ENCODE data around the gene LSM11. TPM values are rescaled to one million over a fixed set of nuclear protein-coding genes. Genes with fewer than 3 reads are reported as not detected.

The LSM11 gene
- total RNA-seq, 1 donor from 2014 or later, result 5.6 TPM

DNA sequence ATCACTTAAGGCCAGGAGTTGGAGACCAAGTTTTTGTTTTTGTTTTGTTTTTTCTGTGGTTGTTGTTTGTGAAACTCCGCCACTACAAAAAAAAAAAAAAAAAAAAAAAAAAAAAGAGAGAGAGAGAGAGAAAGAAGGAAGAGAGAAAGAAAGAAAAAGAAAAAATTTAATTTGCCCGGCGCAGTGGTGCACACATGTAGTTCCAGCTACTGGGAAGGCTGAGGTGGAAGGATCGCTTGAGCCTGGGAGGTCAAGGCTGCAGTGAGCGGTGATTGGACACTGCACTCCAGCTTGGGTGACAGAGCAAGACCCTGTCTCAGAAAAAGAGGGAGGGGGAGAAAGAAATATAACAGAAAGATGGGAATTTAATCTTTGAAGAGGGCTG lies 11.4 kb upstream of the LSM11 start:
- H3K9me3 Mint-ChIP-seq, result peaks cover 4% of the 10 kb centered on the region
- no peak for DNase-seq (ENCODE audit: low spot score in 2 of 2, unreplicated experiment in 2 of 2)
- peaks cover 8% of the 10 kb centered on the region for H3K4me1 Mint-ChIP-seq
- TF ChIP-seq, protein P1, sequence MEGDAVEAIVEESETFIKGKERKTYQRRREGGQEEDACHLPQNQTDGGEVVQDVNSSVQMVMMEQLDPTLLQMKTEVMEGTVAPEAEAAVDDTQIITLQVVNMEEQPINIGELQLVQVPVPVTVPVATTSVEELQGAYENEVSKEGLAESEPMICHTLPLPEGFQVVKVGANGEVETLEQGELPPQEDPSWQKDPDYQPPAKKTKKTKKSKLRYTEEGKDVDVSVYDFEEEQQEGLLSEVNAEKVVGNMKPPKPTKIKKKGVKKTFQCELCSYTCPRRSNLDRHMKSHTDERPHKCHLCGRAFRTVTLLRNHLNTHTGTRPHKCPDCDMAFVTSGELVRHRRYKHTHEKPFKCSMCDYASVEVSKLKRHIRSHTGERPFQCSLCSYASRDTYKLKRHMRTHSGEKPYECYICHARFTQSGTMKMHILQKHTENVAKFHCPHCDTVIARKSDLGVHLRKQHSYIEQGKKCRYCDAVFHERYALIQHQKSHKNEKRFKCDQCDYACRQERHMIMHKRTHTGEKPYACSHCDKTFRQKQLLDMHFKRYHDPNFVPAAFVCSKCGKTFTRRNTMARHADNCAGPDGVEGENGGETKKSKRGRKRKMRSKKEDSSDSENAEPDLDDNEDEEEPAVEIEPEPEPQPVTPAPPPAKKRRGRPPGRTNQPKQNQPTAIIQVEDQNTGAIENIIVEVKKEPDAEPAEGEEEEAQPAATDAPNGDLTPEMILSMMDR (IDR thresholded peaks at IDR 0.05; ENCODE audit: unreplicated experiment), result no peak
- H3K4me3 Mint-ChIP-seq, result peak overlapping the region; percentile 93
- H3K36me3 Mint-ChIP-seq, result peaks cover 7% of the 10 kb centered on the region
- H3K27me3 Mint-ChIP-seq (ENCODE audit: low read depth), result no peaks in the 10 kb centered on the region
- H3K27ac Mint-ChIP-seq, result peak overlapping the region; percentile 99

DNA sequence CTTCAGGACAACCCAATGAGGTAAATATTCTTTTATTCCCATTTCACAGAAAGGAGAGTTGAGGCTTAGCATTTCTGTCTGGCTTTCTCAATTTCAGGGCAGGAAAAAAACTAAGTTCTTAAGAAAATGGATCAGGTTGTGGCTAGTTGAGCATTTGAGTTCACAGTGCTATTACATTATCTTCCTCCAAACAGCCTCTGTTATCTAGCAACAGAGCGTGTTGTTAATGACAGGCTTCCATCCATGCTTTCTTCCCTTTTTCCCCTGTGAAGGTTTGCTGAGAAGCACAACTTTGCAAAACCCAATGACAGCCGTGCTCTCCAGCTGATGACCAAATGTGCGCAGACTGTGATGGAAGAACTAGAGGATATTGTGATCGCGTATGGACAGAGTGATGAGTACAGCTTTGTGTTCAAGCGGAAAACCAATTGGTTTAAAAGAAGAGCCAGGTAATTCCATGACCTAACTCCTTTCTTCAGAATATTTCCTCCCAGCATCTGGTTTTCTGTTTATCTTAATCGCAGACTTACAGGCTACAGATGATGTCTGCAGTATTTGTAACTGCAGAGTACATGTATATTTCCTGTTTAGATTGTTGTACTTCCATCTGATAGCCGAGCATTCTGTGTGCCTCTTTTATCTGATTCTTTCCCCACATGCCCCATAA lies 10.8 kb upstream of the LSM11 start:
- TF ChIP-seq, protein P1 (IDR thresholded peaks at IDR 0.05; ENCODE audit: unreplicated experiment), result no peak
- no peak for DNase-seq (ENCODE audit: low spot score in 2 of 2, unreplicated experiment in 2 of 2)
- Mint-ChIP-seq H3K27ac (peak overlapping the region; percentile 40), H3K4me3 (peak overlapping the region; percentile 44), H3K36me3 (peaks cover 9% of the 10 kb centered on the region), H3K27me3 (ENCODE audit: low read depth) (no peaks in the 10 kb centered on the region), H3K4me1 (peaks cover 8% of the 10 kb centered on the region), H3K9me3 (peaks cover 4% of the 10 kb centered on the region)

DNA sequence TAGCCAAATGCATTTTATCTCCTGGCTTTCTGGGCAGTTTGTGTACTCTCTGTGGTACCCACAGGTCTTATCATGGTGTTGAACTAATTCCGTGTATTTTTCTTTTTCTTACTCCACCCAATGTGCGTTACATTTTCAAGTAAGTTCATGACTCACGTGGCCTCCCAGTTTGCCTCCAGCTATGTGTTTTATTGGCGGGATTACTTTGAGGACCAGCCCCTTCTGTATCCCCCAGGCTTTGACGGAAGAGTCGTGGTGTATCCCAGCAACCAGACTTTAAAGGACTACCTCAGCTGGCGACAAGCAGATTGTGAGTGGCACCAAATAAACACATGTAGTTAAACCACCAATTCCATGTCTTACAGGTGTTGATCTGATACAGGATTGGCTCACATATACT lies 9.1 kb upstream of the LSM11 start:
- no peak overlapping the region for H3K4me3 Mint-ChIP-seq
- TF ChIP-seq, protein P1 (IDR thresholded peaks at IDR 0.05; ENCODE audit: unreplicated experiment), result no peak
- H3K27ac Mint-ChIP-seq, result no peak overlapping the region
- H3K9me3 Mint-ChIP-seq, result no peaks in the 10 kb centered on the region
- H3K36me3 Mint-ChIP-seq, result peaks cover 14% of the 10 kb centered on the region
- no peak for DNase-seq (ENCODE audit: low spot score in 2 of 2, unreplicated experiment in 2 of 2)
- H3K27me3 Mint-ChIP-seq (ENCODE audit: low read depth), result no peaks in the 10 kb centered on the region
- H3K4me1 Mint-ChIP-seq, result peaks cover 8% of the 10 kb centered on the region

DNA sequence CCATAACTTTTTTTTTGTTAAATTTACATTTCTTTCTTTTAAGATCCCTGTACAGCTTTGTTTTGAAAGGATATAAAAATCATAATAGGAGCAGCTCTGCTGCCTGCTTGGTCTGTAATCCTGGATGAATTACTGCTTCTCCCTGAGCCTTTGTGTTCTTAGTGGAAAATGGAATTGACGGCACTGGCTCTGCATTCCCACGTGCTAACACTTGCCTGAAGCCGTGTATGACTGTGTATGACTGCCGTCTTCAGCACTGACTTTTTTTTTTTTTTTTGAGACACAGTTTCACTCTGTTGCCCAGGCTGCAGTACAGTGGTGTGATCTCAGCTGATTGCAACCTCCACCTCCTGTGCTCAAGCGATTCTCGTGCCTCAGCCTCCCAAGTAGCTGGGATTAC lies 7.5 kb upstream of the LSM11 start:
- no peak for DNase-seq (ENCODE audit: low spot score in 2 of 2, unreplicated experiment in 2 of 2)
- H3K36me3 Mint-ChIP-seq, result peaks cover 14% of the 10 kb centered on the region
- no peak overlapping the region for H3K4me3 Mint-ChIP-seq
- peaks cover 8% of the 10 kb centered on the region for H3K4me1 Mint-ChIP-seq
- no peak overlapping the region for H3K27ac Mint-ChIP-seq
- H3K9me3 Mint-ChIP-seq, result no peaks in the 10 kb centered on the region
- H3K27me3 Mint-ChIP-seq (ENCODE audit: low read depth), result no peaks in the 10 kb centered on the region
- TF ChIP-seq, protein P1 (IDR thresholded peaks at IDR 0.05; ENCODE audit: unreplicated experiment), result no peak

DNA sequence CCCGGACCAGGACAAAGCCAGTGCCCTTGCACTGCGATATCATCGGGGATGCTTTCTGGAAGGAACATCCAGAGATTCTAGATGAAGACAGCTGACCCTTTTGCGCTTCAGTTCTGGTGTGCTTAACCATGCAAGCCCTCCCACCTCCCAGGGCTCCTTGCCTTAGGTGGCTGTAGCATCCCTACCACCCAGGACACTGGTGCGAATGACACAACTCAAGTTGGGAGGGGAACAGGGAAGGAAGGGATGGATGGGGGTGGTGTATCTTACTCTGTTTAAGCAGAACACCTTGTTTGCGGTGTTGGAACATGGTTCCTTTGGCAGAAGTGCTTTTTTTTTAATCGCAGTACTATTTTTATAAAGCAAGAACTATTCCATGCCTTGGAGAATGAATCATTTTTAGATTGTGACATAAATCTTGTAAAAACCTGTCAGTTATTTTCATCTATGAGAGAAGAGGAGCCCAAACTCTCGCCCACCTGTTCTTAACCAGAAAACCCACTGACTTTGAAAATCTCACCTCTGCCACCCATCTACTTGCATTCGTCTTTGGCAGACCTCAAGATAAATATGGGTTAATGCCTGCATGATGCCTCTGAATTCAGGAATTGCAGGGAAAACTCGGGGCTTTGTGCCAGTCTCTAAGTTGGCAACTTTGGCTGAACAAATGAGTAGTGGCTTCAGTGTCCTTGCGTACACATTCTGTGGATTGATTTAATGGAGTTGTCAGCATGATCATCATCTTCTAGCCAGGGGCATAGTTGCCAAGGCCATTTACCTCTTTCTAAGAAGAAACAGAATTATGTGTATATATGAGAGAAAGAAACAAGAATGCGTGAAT lies 3.9 kb upstream of the LSM11 start:
- DNase-seq (ENCODE audit: low spot score in 2 of 2, unreplicated experiment in 2 of 2), result no peak
- Mint-ChIP-seq H3K4me3 (no peak overlapping the region), H3K9me3 (no peaks in the 10 kb centered on the region), H3K27ac (no peak overlapping the region), H3K27me3 (ENCODE audit: low read depth) (peaks cover 1% of the 10 kb centered on the region), H3K4me1 (peaks cover 13% of the 10 kb centered on the region), H3K36me3 (peaks cover 11% of the 10 kb centered on the region)
- TF ChIP-seq, protein P1 (IDR thresholded peaks at IDR 0.05; ENCODE audit: unreplicated experiment), result no peak

Data from mesothelial cell of epicardium (in vitro differentiated cells).